Karpas-422 (cell line): ENCODE results near the gene RCOR2. TPM values are rescaled to one million over a fixed set of nuclear protein-coding genes. Genes with fewer than 3 reads are reported as not detected.
A peak's percentile ranks its signal among the peaks of the same experiment; 100 is the strongest.

Source experiments
- DNase-seq: peaks from one replicate; pipeline ENCODE4 v3.0.0-alpha.2; 2015
- H2AFZ ChIP-seq: fragments of 200-600 bp; sonication (generic); 2 replicates; pipeline ENCODE4 v1.6.1; 2014; ENCODE audit warnings: antibody characterized with exemption, low read length, mixed read lengths
- H3K27ac ChIP-seq: fragments of 200-600 bp; sonication (generic); 2 replicates; pipeline ENCODE4 v1.5.1; 2014; ENCODE audit warnings: mild to moderate bottlenecking, low read length, moderate library complexity
- H3K27me3 ChIP-seq: fragments of 200-600 bp; sonication (generic); 2 replicates; pipeline ENCODE4 v1.6.1; 2014; ENCODE audit warnings: low read length, mixed read lengths
- H3K36me3 ChIP-seq: fragments of 200-600 bp; sonication (generic); 2 replicates; pipeline ENCODE4 v1.6.1; 2014; ENCODE audit warnings: low read length, mixed read lengths; ENCODE audit not compliant: insufficient read depth
- H3K4me1 ChIP-seq: fragments of 200-600 bp; sonication (generic); 2 replicates; pipeline ENCODE4 v1.6.1; 2014; ENCODE audit warnings: mild to moderate bottlenecking, low read length, mixed read lengths
- H3K4me2 ChIP-seq: fragments of 200-600 bp; sonication (generic); 2 replicates; pipeline ENCODE4 v1.6.1; 2014; ENCODE audit warnings: low read length, low read depth, mild to moderate bottlenecking; ENCODE audit not compliant: poor library complexity, severe bottlenecking
- H3K4me3 ChIP-seq: fragments of 200-600 bp; sonication (generic); 2 replicates; pipeline ENCODE4 v1.5.1; 2014; ENCODE audit warnings: mild to moderate bottlenecking, antibody characterized with exemption, low read length, mixed read lengths
- H3K79me2 ChIP-seq: fragments of 200-600 bp; sonication (generic); 2 replicates; pipeline ENCODE4 v1.6.1; 2014; ENCODE audit warnings: mild to moderate bottlenecking, low read length, mixed read lengths
- H3K9ac ChIP-seq: fragments of 200-600 bp; sonication (generic); 2 replicates; pipeline ENCODE4 v1.6.0; 2014; ENCODE audit warnings: low read length
- H3K9me2 ChIP-seq: fragments of 200-600 bp; sonication (generic), shearing (Covaris generic); replicated peaks from 2 replicates; pipeline ENCODE4 v1.6.0; 2014; ENCODE audit warnings: mild to moderate bottlenecking, low read length, moderate library complexity; ENCODE audit not compliant: insufficient read depth
- H3K9me3 ChIP-seq: fragments of 300-700, 200-600 bp; sonication (generic); 2 replicates; pipeline ENCODE4 v1.6.1; 2014; ENCODE audit warnings: low read length, mixed read lengths
- H4K20me1 ChIP-seq: fragments of 200-600 bp; sonication (generic); 2 replicates; pipeline ENCODE4 v1.6.1; 2014; ENCODE audit warnings: mild to moderate bottlenecking, antibody characterized with exemption, low read length, low read depth; ENCODE audit not compliant: insufficient read depth
- total RNA-seq: library from RNA; depleted of rRNA; stranded (reverse); fragments of >200 nt; shearing (Covaris generic); gene quantifications from 2 replicates; pipeline ENCODE4 v1.2.3, GENCODE V29; 2014; ENCODE audit warnings: low replicate concordance

RCOR2 gene
- total RNA-seq, 1 experiment from 2014 or later, result 2.4 TPM

- Histone ChIP-seq H3K9ac (no peak overlapping the region), H4K20me1 (peaks cover 36% of the 10 kb centered on the region), H3K79me2 (peaks cover 91% of the 10 kb centered on the region), H2AFZ (no peak overlapping the region), H3K27ac (no peak overlapping the region), H3K9me3 (no peaks in the 10 kb centered on the region), H3K4me2 (no peak overlapping the region), H3K36me3 (no peaks in the 10 kb centered on the region), H3K27me3 (no peaks in the 10 kb centered on the region), H3K4me1 (peaks cover 25% of the 10 kb centered on the region), H3K4me3 (no peak overlapping the region), H3K9me2 (no peaks in the 10 kb centered on the region)
- no peak for DNase-seq
Observed at GRCh38 chr11:63884196-63884932, 32.6 kb downstream of the RCOR2 start.

GRCh38 chr11:63883791-63884190 is 33.2 kb downstream of the RCOR2 start:
- no peaks in the 10 kb centered on the region for H3K36me3 ChIP-seq
- DNase-seq, result no peak
- H3K4me3 ChIP-seq, result no peak overlapping the region
- no peak overlapping the region for H3K4me2 ChIP-seq
- H3K9me3 ChIP-seq, result no peaks in the 10 kb centered on the region
- peaks cover 91% of the 10 kb centered on the region for H3K79me2 ChIP-seq
- no peaks in the 10 kb centered on the region for H3K9me2 ChIP-seq
- no peak overlapping the region for H2AFZ ChIP-seq
- peaks cover 25% of the 10 kb centered on the region for H3K4me1 ChIP-seq
- peaks cover 31% of the 10 kb centered on the region for H4K20me1 ChIP-seq
- no peak overlapping the region for H3K9ac ChIP-seq
- H3K27me3 ChIP-seq, result no peaks in the 10 kb centered on the region
- no peak overlapping the region for H3K27ac ChIP-seq

GRCh38 chr11:63882555-63883242 is 34.3 kb downstream of the RCOR2 start:
- no peak overlapping the region for H3K27ac ChIP-seq
- DNase-seq, result peak; percentile 54
- no peak overlapping the region for H2AFZ ChIP-seq
- H4K20me1 ChIP-seq, result peaks cover 23% of the 10 kb centered on the region
- H3K36me3 ChIP-seq, result no peaks in the 10 kb centered on the region
- no peaks in the 10 kb centered on the region for H3K9me2 ChIP-seq
- H3K79me2 ChIP-seq, result peaks cover 92% of the 10 kb centered on the region
- H3K27me3 ChIP-seq, result no peaks in the 10 kb centered on the region
- H3K4me3 ChIP-seq, result no peak overlapping the region
- no peak overlapping the region for H3K4me2 ChIP-seq
- H3K9ac ChIP-seq, result no peak overlapping the region
- H3K9me3 ChIP-seq, result no peaks in the 10 kb centered on the region
- peaks cover 17% of the 10 kb centered on the region for H3K4me1 ChIP-seq

- Histone ChIP-seq H3K4me1 (no peaks in the 10 kb centered on the region), H3K9me3 (no peaks in the 10 kb centered on the region), H3K27me3 (no peaks in the 10 kb centered on the region), H3K9ac (no peak overlapping the region), H3K9me2 (no peaks in the 10 kb centered on the region), H3K4me2 (no peak overlapping the region), H2AFZ (no peak overlapping the region), H3K79me2 (peaks cover 96% of the 10 kb centered on the region), H3K27ac (no peak overlapping the region), H3K36me3 (no peaks in the 10 kb centered on the region), H4K20me1 (peaks cover 25% of the 10 kb centered on the region), H3K4me3 (no peak overlapping the region)
- DNase-seq, result no peak
Observed at GRCh38 chr11:63880403-63880790, 36.6 kb downstream of the RCOR2 start.

- no peaks in the 10 kb centered on the region; the same call in 1 of the 2 replicates for H3K36me3 ChIP-seq
- peaks cover 26% of the 10 kb centered on the region for H4K20me1 ChIP-seq
- H2AFZ ChIP-seq, result no peak overlapping the region
- no peak overlapping the region for H3K27ac ChIP-seq
- H3K9me2 ChIP-seq, result no peaks in the 10 kb centered on the region
- H3K4me1 ChIP-seq, result no peaks in the 10 kb centered on the region
- no peak overlapping the region for H3K4me3 ChIP-seq
- H3K79me2 ChIP-seq, result peaks cover 96% of the 10 kb centered on the region
- H3K9ac ChIP-seq, result no peak overlapping the region
- H3K9me3 ChIP-seq, result no peaks in the 10 kb centered on the region
- no peak for DNase-seq
- H3K4me2 ChIP-seq, result no peak overlapping the region
- H3K27me3 ChIP-seq, result no peaks in the 10 kb centered on the region
Observed at GRCh38 chr11:63879598-63880402, 37.2 kb downstream of the RCOR2 start.

GRCh38 chr11:63877658-63878241 is 39.2 kb downstream of the RCOR2 start:
- Histone ChIP-seq H3K27me3 (no peaks in the 10 kb centered on the region), H3K9me3 (no peaks in the 10 kb centered on the region), H3K36me3 (no peaks in the 10 kb centered on the region; the same call in 1 of the 2 replicates), H3K4me2 (no peak overlapping the region), H3K4me3 (no peak overlapping the region), H3K9me2 (no peaks in the 10 kb centered on the region), H3K27ac (no peak overlapping the region), H2AFZ (no peak overlapping the region), H3K79me2 (peaks cover 96% of the 10 kb centered on the region), H3K4me1 (no peaks in the 10 kb centered on the region), H4K20me1 (peaks cover 32% of the 10 kb centered on the region), H3K9ac (no peak overlapping the region)
- no peak for DNase-seq

- Histone ChIP-seq H3K4me1 (peaks cover 3% of the 10 kb centered on the region; the same call in 1 of the 2 replicates), H3K27me3 (no peaks in the 10 kb centered on the region), H3K27ac (no peak overlapping the region), H3K9me2 (no peaks in the 10 kb centered on the region), H3K36me3 (no peaks in the 10 kb centered on the region; the same call in 1 of the 2 replicates), H3K4me2 (no peak overlapping the region), H3K79me2 (peaks cover 99% of the 10 kb centered on the region), H3K9ac (no peak overlapping the region), H2AFZ (no peak overlapping the region), H4K20me1 (peaks cover 38% of the 10 kb centered on the region), H3K9me3 (no peaks in the 10 kb centered on the region), H3K4me3 (no peak overlapping the region)
- no peak for DNase-seq
Observed at GRCh38 chr11:63876616-63877015, 40.3 kb downstream of the RCOR2 start.
